Activated T-helper 2 cell treated with anti-CD3 and anti-CD28 coated beads, Interferon-gamma antibody, Interleukin-2, Interleukin-4, amounts not matched to agents 10 μg/mL and 5 μg/mL and 100 μg/mL, durations not matched to agents 14 hours and 24 hours and 36 hours (primary cell): ENCODE data around the gene CDC27. TPM values are rescaled to one million over a fixed set of nuclear protein-coding genes. Genes with fewer than 3 reads are reported as not detected.
"Not testable (repeated sequence)": the region's sequence is repeated elsewhere in the genome, so short reads cannot be mapped to it uniquely, and the experiment has no call there.

Source experiments
- DNase-seq: peaks from one replicate; pipeline ENCODE4 v3.0.0; 2021; ENCODE audit warnings: low spot score
- H3K27ac Mint-ChIP-seq: one replicate; pipeline ENCODE4 v1.8.0; 2021; ENCODE audit warnings: mixed read lengths
- H3K27me3 Mint-ChIP-seq: one replicate; pipeline ENCODE4 v1.8.0; 2021; ENCODE audit warnings: low read depth, mixed read lengths
- H3K36me3 Mint-ChIP-seq: one replicate; pipeline ENCODE4 v1.8.0; 2021; ENCODE audit warnings: low read depth, mixed read lengths
- H3K4me1 Mint-ChIP-seq: one replicate; pipeline ENCODE4 v1.8.0; 2021; ENCODE audit warnings: low read depth, mixed read lengths
- H3K4me3 Mint-ChIP-seq: one replicate; pipeline ENCODE4 v1.8.0; 2021; ENCODE audit warnings: low read depth, mild to moderate bottlenecking, moderate library complexity, mixed read lengths
- H3K9me3 Mint-ChIP-seq: one replicate; pipeline ENCODE4 v1.8.0; 2021; ENCODE audit warnings: mixed read lengths
- intact Hi-C: fragments of 100-400 bp; cut with micrococcal nuclease; formaldehyde crosslinking; loops from one replicate; pipeline ENCODE4 v1.15.1; 2023
- total RNA-seq: library from RNA; stranded (reverse); gene quantifications from 2 replicates; pipeline ENCODE4 v1.2.3, GENCODE V29; 2022

Gene CDC27
- total RNA-seq, 1 donor from 2014 or later = 102 TPM

DNA sequence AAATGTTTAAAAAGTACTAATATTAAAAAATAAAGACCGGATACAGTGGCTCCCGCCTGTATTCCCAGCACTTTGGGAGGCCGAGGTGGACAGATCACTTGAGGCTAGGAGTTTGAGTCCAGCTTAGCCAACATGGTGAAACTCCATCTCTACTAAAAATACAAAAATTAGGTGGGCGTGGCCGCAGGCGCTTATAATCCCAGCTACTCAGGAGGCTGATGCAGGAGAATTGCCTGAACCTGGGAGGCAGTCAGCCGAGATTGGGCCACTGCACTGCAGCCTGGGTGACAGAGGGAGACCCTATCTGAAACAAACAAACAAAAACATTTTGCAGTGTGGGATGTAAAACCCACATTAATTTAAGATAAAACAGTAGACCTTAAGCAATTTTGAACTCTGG, 11.8 kb downstream of the CDC27 start:
- Mint-ChIP-seq H3K27ac (no peak overlapping the region), H3K27me3 (no peaks in the 10 kb centered on the region), H3K36me3 (peaks cover 48% of the 10 kb centered on the region), H3K9me3 (no peaks in the 10 kb centered on the region), H3K4me3 (no peak overlapping the region), H3K4me1 (peaks cover 34% of the 10 kb centered on the region)
- DNase-seq = no peak
- intact Hi-C loops = no loop called here

DNA sequence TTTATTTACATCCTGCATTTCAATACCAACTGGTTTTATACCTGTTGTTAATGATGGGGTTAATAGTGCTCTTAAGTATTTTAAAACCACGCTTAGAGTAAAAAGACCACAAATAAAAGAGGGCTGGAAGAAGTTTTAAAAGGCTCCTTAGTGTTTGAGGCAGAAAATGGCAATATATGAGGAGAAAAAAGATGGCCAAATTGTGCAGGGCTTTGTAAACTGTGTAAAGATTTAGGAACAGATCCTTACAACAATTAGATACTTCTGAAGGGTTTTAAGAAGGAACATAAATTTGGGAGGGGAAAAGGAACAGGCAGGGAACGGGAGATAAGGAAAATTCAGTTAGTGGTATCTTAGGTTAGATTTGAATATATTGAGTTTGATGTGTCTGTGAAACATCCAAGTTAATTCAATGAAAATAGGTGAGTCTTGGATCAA, 12.7 kb downstream of the CDC27 start:
- intact Hi-C loops = no loop called here
- no peak for DNase-seq
- H3K4me3 Mint-ChIP-seq = no peak overlapping the region
- H3K27me3 Mint-ChIP-seq = no peaks in the 10 kb centered on the region
- H3K27ac Mint-ChIP-seq = no peak overlapping the region
- H3K9me3 Mint-ChIP-seq = no peaks in the 10 kb centered on the region
- H3K36me3 Mint-ChIP-seq = peaks cover 46% of the 10 kb centered on the region
- peaks cover 29% of the 10 kb centered on the region for H3K4me1 Mint-ChIP-seq

DNA sequence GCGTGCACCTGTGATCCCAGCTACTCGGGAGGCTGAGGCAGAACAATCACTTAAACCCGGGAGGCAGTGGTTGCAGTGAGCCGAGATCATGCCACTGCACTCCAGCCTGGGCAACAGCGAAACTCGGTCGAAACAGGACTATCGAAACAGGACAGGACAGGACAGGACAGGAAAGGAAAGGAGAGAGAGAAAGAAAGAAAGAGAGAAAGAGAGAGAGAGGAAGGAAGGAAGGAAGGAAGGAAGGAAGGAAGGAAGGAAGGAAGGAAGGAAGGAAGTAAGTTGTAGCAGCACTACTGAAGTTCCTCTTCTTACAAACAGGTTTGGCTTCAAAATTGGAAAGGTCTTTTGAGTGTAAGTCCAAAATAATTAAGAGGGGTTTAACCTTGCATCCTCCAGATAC, 14.3 kb downstream of the CDC27 start:
- peaks cover 54% of the 10 kb centered on the region for H3K36me3 Mint-ChIP-seq
- not testable (repeated sequence) for H3K9me3 Mint-ChIP-seq

DNA sequence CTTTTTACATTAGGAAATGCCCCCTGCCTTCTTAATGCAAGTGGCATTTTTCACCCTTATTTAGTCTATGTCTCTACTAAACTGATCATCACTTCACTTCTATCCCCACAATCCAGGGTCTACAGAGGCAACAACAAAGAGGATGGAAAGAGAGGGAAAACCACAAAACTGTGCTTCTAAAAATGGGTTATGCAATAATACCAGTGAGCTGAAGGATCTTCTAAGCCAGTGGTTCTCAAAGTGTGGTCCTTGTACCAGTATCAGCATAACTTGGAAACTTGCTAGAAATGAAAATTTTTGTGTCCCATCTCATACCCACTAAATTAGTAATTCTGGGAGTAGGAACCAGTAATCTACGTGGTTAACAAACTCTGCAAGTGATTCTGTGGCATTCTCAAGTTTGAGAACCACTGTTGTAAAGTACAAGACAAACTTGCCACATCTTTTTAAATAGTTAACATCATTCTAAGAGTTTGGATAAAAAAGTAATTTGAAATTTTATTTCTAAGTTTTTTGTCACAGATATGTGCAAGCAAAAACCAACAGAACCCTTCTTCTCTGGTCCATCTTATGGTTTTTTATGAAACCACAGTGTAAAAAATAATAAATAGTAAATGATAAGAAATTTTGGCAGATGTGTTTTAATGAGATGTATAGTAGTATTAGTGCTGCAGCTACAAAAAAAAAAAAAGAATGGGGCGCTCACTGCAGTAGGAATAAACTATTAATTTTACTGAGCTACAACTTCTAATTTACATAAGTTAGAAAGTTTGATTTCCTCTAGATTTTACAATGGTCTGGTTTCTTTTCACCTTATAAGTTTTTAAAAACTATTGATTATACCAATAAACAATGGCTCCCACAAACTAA, 16.2 kb downstream of the CDC27 start:
- intact Hi-C loops = no loop called here
- peaks cover 61% of the 10 kb centered on the region for H3K36me3 Mint-ChIP-seq
- peak overlapping the region; percentile 9 for H3K27ac Mint-ChIP-seq
- no peaks in the 10 kb centered on the region for H3K9me3 Mint-ChIP-seq
- H3K4me1 Mint-ChIP-seq = peaks cover 32% of the 10 kb centered on the region
- no peak for DNase-seq
- H3K27me3 Mint-ChIP-seq = no peaks in the 10 kb centered on the region
- no peak overlapping the region for H3K4me3 Mint-ChIP-seq

More for the DNA sequence above, 14.3 kb downstream of the CDC27 start:
- H3K4me1 Mint-ChIP-seq = peaks cover 30% of the 10 kb centered on the region
- H3K4me3 Mint-ChIP-seq, H3K27me3 Mint-ChIP-seq, intact Hi-C loops, DNase-seq, H3K27ac Mint-ChIP-seq: not testable (repeated sequence)

DNA sequence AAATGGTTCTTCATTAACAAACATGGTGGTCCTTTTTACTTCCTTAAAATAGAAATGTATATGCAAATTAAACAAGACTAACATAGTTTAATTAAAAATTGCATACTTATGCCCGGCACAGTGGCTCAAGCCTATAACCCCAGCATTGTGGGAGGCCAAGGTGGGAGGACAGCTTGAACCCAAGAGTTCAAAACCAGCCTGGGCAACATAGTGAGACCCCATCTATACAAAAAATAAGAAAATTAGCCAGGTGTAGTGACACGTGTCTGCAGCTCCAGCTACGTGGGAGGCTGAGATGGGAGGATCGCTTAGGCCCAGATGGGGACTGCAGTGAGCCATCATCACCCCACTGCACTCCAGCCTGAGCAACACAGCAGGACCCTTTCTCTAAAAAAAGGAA, 18.4 kb downstream of the CDC27 start:
- Mint-ChIP-seq H3K27ac (no peak overlapping the region), H3K9me3 (no peaks in the 10 kb centered on the region), H3K4me1 (peaks cover 24% of the 10 kb centered on the region), H3K36me3 (peaks cover 67% of the 10 kb centered on the region), H3K27me3 (no peaks in the 10 kb centered on the region), H3K4me3 (no peak overlapping the region)
- no peak for DNase-seq
- intact Hi-C loops = no loop called here

DNA sequence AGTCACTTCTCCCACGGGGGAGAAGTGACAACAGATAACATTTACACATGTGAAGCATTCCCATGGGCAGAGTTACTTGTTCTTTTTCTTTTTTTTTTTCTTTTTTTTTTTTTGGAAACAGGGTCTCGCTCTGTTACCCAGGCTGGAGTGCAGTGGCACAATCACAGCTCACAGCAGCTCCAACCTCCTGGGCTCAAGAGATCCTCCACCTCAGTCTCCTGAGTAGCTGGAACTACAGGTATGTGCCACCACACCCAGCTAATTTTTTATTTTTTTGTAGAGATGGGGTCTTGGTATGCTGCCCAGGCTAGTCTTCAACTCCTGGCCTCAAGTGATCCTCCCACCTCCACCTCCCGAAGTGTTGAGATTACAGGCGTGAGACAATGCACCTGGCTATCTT, 20.2 kb downstream of the CDC27 start:
- H3K4me1 Mint-ChIP-seq = peaks cover 22% of the 10 kb centered on the region
- H3K27me3 Mint-ChIP-seq, intact Hi-C loops, H3K27ac Mint-ChIP-seq, H3K9me3 Mint-ChIP-seq, H3K4me3 Mint-ChIP-seq, DNase-seq: not testable (repeated sequence)
- H3K36me3 Mint-ChIP-seq = peaks cover 65% of the 10 kb centered on the region

DNA sequence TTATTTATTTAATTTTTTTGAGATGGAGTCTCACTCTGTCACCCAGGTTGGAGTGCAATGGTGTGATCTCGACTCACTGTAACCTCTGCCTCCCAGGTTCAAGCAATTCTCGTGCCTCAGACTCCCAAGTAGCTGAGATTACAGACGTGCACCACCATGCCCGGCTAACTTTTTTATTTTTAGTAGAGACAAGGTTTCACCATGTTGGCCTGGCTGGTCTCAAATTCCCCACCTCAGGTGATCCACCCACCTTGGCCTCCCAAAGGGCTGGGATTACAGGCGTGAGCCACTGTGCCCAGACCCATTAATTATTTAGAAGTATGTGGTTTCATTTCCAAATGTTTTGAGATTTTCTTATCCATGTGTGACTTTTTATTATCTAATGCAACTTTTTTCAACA, 22.2 kb downstream of the CDC27 start:
- Mint-ChIP-seq H3K36me3 (peaks cover 70% of the 10 kb centered on the region), H3K4me1 (peaks cover 25% of the 10 kb centered on the region)
- H3K9me3 Mint-ChIP-seq, DNase-seq, intact Hi-C loops, H3K27ac Mint-ChIP-seq, H3K4me3 Mint-ChIP-seq, H3K27me3 Mint-ChIP-seq: not testable (repeated sequence)

DNA sequence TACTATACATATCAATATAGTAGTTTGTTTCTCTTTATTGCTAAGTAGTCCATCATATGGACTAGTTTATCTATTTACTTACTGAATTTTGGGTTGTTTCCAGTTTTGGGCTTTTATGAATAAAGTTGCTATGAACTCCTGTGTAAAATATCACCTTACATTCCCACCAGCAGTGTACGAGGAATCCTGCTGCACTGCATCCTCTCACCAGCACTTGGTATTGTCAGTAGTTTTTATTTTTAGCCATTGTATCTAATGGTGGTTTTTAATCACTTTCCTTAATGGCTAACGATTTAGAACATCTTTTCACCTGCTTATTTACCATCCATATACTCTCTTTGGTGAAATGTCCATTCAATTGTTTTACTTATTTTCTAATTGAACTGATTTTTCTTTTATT, 24.0 kb downstream of the CDC27 start:
- no peak overlapping the region for H3K27ac Mint-ChIP-seq
- no peaks in the 10 kb centered on the region for H3K9me3 Mint-ChIP-seq
- no peaks in the 10 kb centered on the region for H3K27me3 Mint-ChIP-seq
- DNase-seq = no peak
- intact Hi-C loops = no loop called here
- peaks cover 22% of the 10 kb centered on the region for H3K4me1 Mint-ChIP-seq
- peaks cover 67% of the 10 kb centered on the region for H3K36me3 Mint-ChIP-seq
- no peak overlapping the region for H3K4me3 Mint-ChIP-seq

DNA sequence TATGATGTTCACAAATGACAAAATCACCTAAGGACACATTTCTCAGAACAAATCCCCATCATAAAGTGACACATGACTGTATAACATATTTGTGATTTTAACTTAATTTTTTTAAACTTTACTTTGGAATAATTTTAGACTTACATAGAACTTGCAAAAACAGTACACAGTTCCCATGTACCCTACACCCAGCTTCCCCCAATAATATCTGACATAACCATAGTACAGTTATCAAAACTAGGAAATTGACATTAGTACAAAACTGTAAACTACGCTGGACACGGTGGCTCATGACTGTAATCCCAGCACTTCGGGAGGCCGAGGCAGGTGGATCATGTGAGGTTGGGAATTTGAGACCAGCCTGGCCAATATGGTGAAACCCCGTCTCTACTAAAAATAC, 24.8 kb downstream of the CDC27 start:
- Mint-ChIP-seq H3K4me3 (no peak overlapping the region), H3K4me1 (peaks cover 17% of the 10 kb centered on the region), H3K36me3 (peaks cover 65% of the 10 kb centered on the region), H3K9me3 (no peaks in the 10 kb centered on the region), H3K27ac (no peak overlapping the region), H3K27me3 (no peaks in the 10 kb centered on the region)
- no peak for DNase-seq
- intact Hi-C loops = no loop called here

DNA sequence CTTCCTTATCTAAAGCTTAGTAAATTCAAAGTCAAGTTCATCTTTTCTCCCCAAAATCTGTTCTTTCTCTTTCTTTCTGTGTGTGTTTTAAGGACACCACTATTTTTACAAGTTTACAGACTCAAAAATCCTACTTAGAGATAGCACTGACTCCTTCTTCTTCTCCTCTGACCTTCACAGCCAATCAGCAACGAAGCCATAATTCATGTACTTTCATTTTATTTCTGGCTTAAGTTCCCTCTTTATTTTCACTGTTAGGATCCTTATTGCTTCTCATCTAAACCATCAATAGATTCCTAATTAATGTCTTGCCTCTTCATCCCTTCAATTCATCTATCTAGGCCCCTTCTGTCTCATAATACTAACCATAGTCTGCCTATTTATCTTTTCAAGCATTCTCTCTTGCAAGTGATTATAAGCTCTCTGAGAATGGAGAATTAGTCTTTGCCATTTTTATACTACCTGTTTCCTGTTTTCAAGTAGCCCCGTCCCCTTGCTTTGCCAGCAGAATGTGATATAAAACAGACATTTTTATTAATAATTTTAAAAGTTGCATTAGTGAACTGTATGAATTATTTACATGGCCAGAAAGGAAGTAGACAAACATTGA, 27.0 kb downstream of the CDC27 start:
- DNase-seq = no peak
- Mint-ChIP-seq H3K9me3 (no peaks in the 10 kb centered on the region), H3K27me3 (no peaks in the 10 kb centered on the region), H3K36me3 (peaks cover 56% of the 10 kb centered on the region), H3K4me3 (peak overlapping the region; percentile 34), H3K4me1 (peaks cover 17% of the 10 kb centered on the region), H3K27ac (peak overlapping the region; percentile 53)
- intact Hi-C loops = no loop called here

DNA sequence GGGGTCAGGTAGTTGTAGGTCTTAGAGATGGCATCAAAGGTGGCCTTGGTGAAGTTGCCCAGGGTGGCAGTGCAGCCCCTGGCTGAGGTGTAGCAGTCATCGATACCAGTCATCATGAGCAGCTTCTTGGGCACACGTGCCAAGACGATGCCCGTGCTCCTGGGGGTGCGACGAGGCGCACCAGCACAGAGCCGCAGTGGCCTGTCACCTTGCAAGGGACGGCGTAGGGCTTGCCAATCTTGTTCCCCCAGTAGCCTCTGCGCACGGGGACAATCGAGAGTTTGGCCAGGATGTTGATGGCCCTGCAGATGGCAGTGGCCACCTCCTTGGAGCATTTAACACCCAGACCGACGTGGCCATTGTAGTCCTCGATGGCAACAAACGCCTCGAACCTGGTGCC, 29.8 kb downstream of the CDC27 start:
- intact Hi-C loops = no loop called here
- no peak overlapping the region for H3K27ac Mint-ChIP-seq
- no peaks in the 10 kb centered on the region for H3K27me3 Mint-ChIP-seq
- no peak for DNase-seq
- H3K36me3 Mint-ChIP-seq = peaks cover 55% of the 10 kb centered on the region
- no peaks in the 10 kb centered on the region for H3K9me3 Mint-ChIP-seq
- H3K4me3 Mint-ChIP-seq = no peak overlapping the region
- H3K4me1 Mint-ChIP-seq = peaks cover 15% of the 10 kb centered on the region

DNA sequence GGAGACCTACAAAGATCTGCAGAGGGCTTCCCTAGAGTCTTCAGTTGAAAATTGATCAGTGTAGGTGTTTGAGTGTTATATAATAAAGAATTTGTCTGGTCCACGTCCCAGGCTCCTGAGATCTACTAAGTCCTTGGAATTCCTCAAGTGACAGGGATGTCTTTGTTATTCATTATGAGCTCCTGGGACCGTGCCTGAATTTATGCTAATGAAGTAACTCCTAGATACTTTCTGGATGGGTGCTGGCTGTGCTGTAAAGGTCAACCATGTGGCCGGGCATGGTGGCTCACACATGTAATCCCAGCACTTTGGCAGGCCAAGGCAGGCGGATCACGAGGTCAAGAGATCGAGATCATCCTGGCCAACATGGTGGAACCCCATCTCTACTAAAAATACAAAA, 43.7 kb downstream of the CDC27 start:
- Mint-ChIP-seq H3K27me3 (no peaks in the 10 kb centered on the region), H3K9me3 (no peaks in the 10 kb centered on the region), H3K27ac (no peak overlapping the region), H3K36me3 (peaks cover 60% of the 10 kb centered on the region), H3K4me3 (no peak overlapping the region), H3K4me1 (no peaks in the 10 kb centered on the region)
- DNase-seq = no peak
- intact Hi-C loops = no loop called here

DNA sequence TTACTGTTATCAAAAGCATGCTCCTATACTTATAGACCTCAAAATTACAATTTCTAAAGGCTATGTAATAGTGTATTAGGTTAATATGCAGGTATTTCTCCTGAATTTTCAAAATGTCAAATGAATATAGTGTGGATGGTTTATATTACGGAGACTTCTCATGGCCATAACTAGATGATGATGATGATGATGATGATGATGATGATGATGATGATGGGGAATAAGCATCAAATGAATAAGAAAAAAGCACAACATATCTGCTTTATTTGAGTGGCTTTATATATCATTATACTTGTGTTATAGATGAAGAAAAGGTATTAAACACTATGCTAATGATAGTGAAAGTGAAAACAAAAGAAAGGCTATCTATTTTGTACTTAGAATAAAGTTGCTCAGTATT, 53.9 kb downstream of the CDC27 start:
- Mint-ChIP-seq H3K4me3 (no peak overlapping the region), H3K9me3 (no peaks in the 10 kb centered on the region), H3K4me1 (peaks cover 7% of the 10 kb centered on the region), H3K27me3 (no peaks in the 10 kb centered on the region), H3K36me3 (peaks cover 66% of the 10 kb centered on the region), H3K27ac (no peak overlapping the region)
- intact Hi-C loops = no loop called here
- DNase-seq = no peak
